Measurements from ENCODE around the gene CHEK1.
"Not testable (repeated sequence)": the region's sequence is repeated elsewhere in the genome, so short reads cannot be mapped to it uniquely, and the experiment has no call there.

CHEK1 gene

GRCh38 chr11:125701858-125702621 lies 77.1 kb downstream of the CHEK1 start:
- no peak for DNase-seq

GRCh38 chr11:125704686-125705085 lies 79.7 kb downstream of the CHEK1 start:
- DNase-seq = not testable (repeated sequence)

- DNase-seq = no peak
Measured at GRCh38 chr11:125720781-125721180, 95.8 kb downstream of the CHEK1 start.

- DNase-seq = no peak
Measured at GRCh38 chr11:125724125-125724524, 99.2 kb downstream of the CHEK1 start.
